K562 (cell line): ENCODE data around the gene CMTR1. TPM values are rescaled to one million over a fixed set of nuclear protein-coding genes. Genes with fewer than 3 reads are reported as not detected.

Source experiments
- ATAC-seq: fragments of 200-7000 bp; cut with Tn5 transposase; 3 replicates; pipeline ENCODE4 v1.9.1; 2020; ENCODE audit warnings: moderate library complexity
- BruUV-seq: library from RNA; stranded (reverse); fragments of 400-500 nt; replicated peaks from 2 replicates; lab custom pipeline; 2021; lab: Mats Ljungman, UMichigan
- CTCF ChIA-PET: fragments of 300-600 bp; formaldehyde crosslinking; extraction: SDS; loops from one replicate; lab custom pipeline; 2021; ENCODE audit warnings: low intra/inter-chr PET ratio; lab: Yijun Ruan, JAX
- POLR2A ChIA-PET: fragments of 300-600, 350-650 bp; sonication (Branson Sonifier 250); formaldehyde crosslinking; extraction: SDS; loops from one replicate; lab custom pipeline; 2021; ENCODE audit warnings: antibody characterized with exemption, inconsistent platforms; lab: Yijun Ruan, JAX
- DNase-seq, 4 experiments: peaks; one replicate each; pipeline versions ENCODE4 v3.0.0 to v3.0.0-alpha.2; 2011 to 2018; ENCODE audit warnings: low spot score in 3 of 4, mixed read lengths in 3 of 4; ENCODE audit errors: extremely low read depth in 1 of 4
- FAIRE-seq: peaks from 2 replicates; lab custom pipeline; 2011; peaks lifted over from hg19 to GRCh38; lab: Jason Lieb, UNC
- H2AFZ ChIP-seq: 2 replicates; pipeline ENCODE4 v1.6.0; 2011; ENCODE audit warnings: low read depth, low read length, control low read depth, inconsistent platforms
- H3K27ac ChIP-seq: fragments of 200-600 bp; 3 replicates; pipeline ENCODE4 v1.8.0; 2011; ENCODE audit warnings: low read depth, mild to moderate bottlenecking, control low read depth, inconsistent platforms, low read length, moderate library complexity, mixed read lengths; ENCODE audit errors: extremely low read depth
- H3K27me3 ChIP-seq, 2 experiments: fragments of 300-600 bp in 1 of 2; 2 replicates in 1 of 2; 3 replicates in 1 of 2; pipeline versions ENCODE4 v1.6.0 to v1.8.0; 2011; ENCODE audit warnings: inconsistent platforms in 2 of 2, low read length in 2 of 2, mild to moderate bottlenecking in 1 of 2, mixed read lengths in 1 of 2, moderate library complexity in 1 of 2; ENCODE audit not compliant: control insufficient read depth in 2 of 2, insufficient read depth in 2 of 2
- H3K36me3 ChIP-seq: fragments of 300-600 bp; 3 replicates; pipeline ENCODE4 v1.8.0; 2011; ENCODE audit warnings: mild to moderate bottlenecking, low read length, inconsistent platforms; ENCODE audit not compliant: control insufficient read depth, insufficient read depth
- H3K4me1 ChIP-seq, 2 experiments: fragments of 200-600 bp in 1 of 2; replicated peaks in 1 of 2; 2 replicates in 1 of 2; 3 replicates in 1 of 2; pipeline versions ENCODE4 v1.5.1 to v1.8.0; 2011; ENCODE audit warnings: inconsistent platforms in 2 of 2, low read length in 2 of 2, mild to moderate bottlenecking in 1 of 2, mixed read lengths in 1 of 2, moderate library complexity in 1 of 2; ENCODE audit not compliant: control insufficient read depth in 2 of 2, insufficient read depth in 2 of 2
- H3K4me2 ChIP-seq: 2 replicates; pipeline ENCODE4 v1.6.1; 2011; ENCODE audit warnings: low read length, control low read depth, inconsistent platforms, mixed read lengths; ENCODE audit not compliant: insufficient read depth
- H3K4me3 ChIP-seq: fragments of 200-600 bp; sonication (generic), shearing (Covaris generic); 2 replicates; pipeline ENCODE4 v1.5.1; 2016; ENCODE audit warnings: control low read depth, inconsistent platforms
- H3K79me2 ChIP-seq: fragments of 200-600 bp; 3 replicates; pipeline ENCODE4 v1.8.0; 2011; ENCODE audit warnings: low read length, inconsistent platforms; ENCODE audit not compliant: control insufficient read depth, insufficient read depth
- H3K9ac ChIP-seq, 2 experiments: 2 replicates each; pipeline versions ENCODE4 v1.6.0 to v1.6.1; 2011; ENCODE audit warnings: low read depth in 2 of 2, low read length in 2 of 2, control low read depth in 1 of 2, inconsistent platforms in 1 of 2, mild to moderate bottlenecking in 1 of 2, mixed read lengths in 1 of 2; ENCODE audit not compliant: insufficient read depth in 1 of 2
- H3K9me1 ChIP-seq: one replicate; pipeline ENCODE4 v1.6.0; 2011; ENCODE audit warnings: inconsistent platforms, mild to moderate bottlenecking, low read length, moderate library complexity; ENCODE audit not compliant: control insufficient read depth, insufficient read depth
- H3K9me3 ChIP-seq: replicated peaks from 2 replicates; pipeline ENCODE4 v1.5.1; 2011; ENCODE audit warnings: low read depth, low read length, inconsistent platforms; ENCODE audit not compliant: control insufficient read depth, insufficient read depth
- H4K20me1 ChIP-seq: replicated peaks from 2 replicates; pipeline ENCODE4 v1.6.1; 2011; ENCODE audit warnings: low read length, inconsistent platforms, mixed read lengths; ENCODE audit not compliant: control insufficient read depth, insufficient read depth
- CBX1 ChIP-seq: sonication (generic); IDR thresholded peaks from 2 replicates; pipeline ENCODE4 v1.6.1; 2016; ENCODE audit warnings: antibody characterized with exemption, low read depth, mild to moderate bottlenecking
- HNRNPL ChIP-seq: fragments of 200-400 bp; formaldehyde crosslinking; IDR thresholded peaks from 2 replicates; pipeline ENCODE4 v1.6.1; 2017; ENCODE audit warnings: low read depth, mild to moderate bottlenecking, low read length
- PCBP1 ChIP-seq: fragments of 200-400 bp; formaldehyde crosslinking; IDR thresholded peaks from 2 replicates; pipeline ENCODE4 v1.6.1; 2018; ENCODE audit warnings: mild to moderate bottlenecking, low read depth, low read length; ENCODE audit not compliant: poor library complexity, severe bottlenecking
- PURB ChIP-seq: sonication (generic); formaldehyde crosslinking; IDR thresholded peaks from 2 replicates; pipeline ENCODE4 v1.9.0; 2021; ENCODE audit warnings: low read depth, mild to moderate bottlenecking, missing genetic modification reagents
- SIN3A ChIP-seq, 2 experiments: fragments of 150-350 bp in 1 of 2; IDR thresholded peaks; 2 replicates each; pipeline ENCODE4 v1.6.1; 2011 to 2016; ENCODE audit warnings: borderline replicate concordance in 2 of 2, low read depth in 2 of 2, low read length in 2 of 2, mild to moderate bottlenecking in 2 of 2, moderate library complexity in 2 of 2; ENCODE audit not compliant: control insufficient read depth in 1 of 2
- TAF7 ChIP-seq: fragments of 450-650 bp; IDR thresholded peaks from 2 replicates; pipeline ENCODE4 v1.6.1; 2016; ENCODE audit warnings: missing genetic modification characterization, missing compliant biosample characterization
- TCF3 ChIP-seq: sonication (generic); formaldehyde crosslinking; IDR thresholded peaks from 2 replicates; pipeline ENCODE4 v1.4.0; 2020; ENCODE audit warnings: mild to moderate bottlenecking, missing genetic modification reagents
- ZNF282 ChIP-seq: sonication (generic); formaldehyde crosslinking; IDR thresholded peaks from 2 replicates; pipeline ENCODE4 v1.8.1; 2023; ENCODE audit warnings: missing genetic modification reagents
- ZNF583 ChIP-seq: fragments of 250-450 bp; sonication (Bioruptor Pico); IDR thresholded peaks from 2 replicates; pipeline ENCODE4 v1.4.0; 2020
- WGBS: fragments of 100-300 bp; shearing (Covaris generic); methylation state at CpG from one replicate; pipeline ENCODE4 v1.1.6; 2016; ENCODE audit warnings: low coverage, mixed read lengths; ENCODE audit not compliant: insufficient coverage; ENCODE audit errors: missing lambda C conversion rate; 5-methylcytosine and 5-hydroxymethylcytosine counted together
- in situ Hi-C: fragments of 300-500 bp; cut with MboI; formaldehyde crosslinking; loops from 4 replicates; pipeline ENCODE4 v1.15.0; 2018; ENCODE audit warnings: inconsistent platforms, mixed read lengths
- intact Hi-C: fragments of 100-400 bp; cut with micrococcal nuclease; formaldehyde crosslinking; loops from 2 replicates; pipeline ENCODE4 v1.14.2; 2022
- polyA plus RNA-seq, 8 experiments: library from polyadenylated mRNA; depleted of rRNA in 4 of 8; stranded (reverse) in 5 of 8; unstranded in 3 of 8; fragments of >200 nt; fragmentation: Nextera tagmentation in 2 of 8; fragmentation: Illumina TruSeq in 1 of 8; extraction: Ambion mirVana in 2 of 8; extraction: Trizol in 1 of 8; gene quantifications; 2 replicates each; pipeline versions ENCODE4 v1.2.1 to v1.2.3, GENCODE V29; 2011 to 2014; ENCODE audit warnings: inconsistent platforms in 1 of 8, missing spikeins in 1 of 8
- total RNA-seq, 7 experiments: library from RNA; depleted of rRNA in 6 of 7; stranded (reverse); fragments of >200 nt in 6 of 7; fragmentation: Illumina TruSeq in 2 of 7; extraction: Trizol in 2 of 7; gene quantifications; 2 replicates each; pipeline versions ENCODE4 v1.2.1 to v1.2.3, GENCODE V29; 2011 to 2021; ENCODE audit warnings: low replicate concordance in 1 of 7
- TF ChIP-seq, protein P1 (sequence below): fragments of 450-650 bp; IDR thresholded peaks from one replicate; pipeline ENCODE4 v1.6.1; 2018; ENCODE audit warnings: mild to moderate bottlenecking, moderate library complexity; ENCODE audit not compliant: partially characterized antibody
- TF ChIP-seq, protein P2 (sequence below): sonication (generic); formaldehyde crosslinking; IDR thresholded peaks from 2 replicates; pipeline ENCODE4 v1.8.1; 2023; ENCODE audit warnings: mild to moderate bottlenecking, missing genetic modification reagents

Gene CMTR1
- total and polyA plus RNA-seq, 9 of the 15 experiments (the other 6 are each of a cell fraction or from before 2014, with no cell fraction given): 2.9 to 63.5 (median 49.5) TPM

- intact Hi-C loops (no loop called here), in situ Hi-C loops (no loop called here)
- Histone ChIP-seq H3K9me3 (no peaks in the 10 kb centered on the region), H3K9ac (no peak overlapping the region), H4K20me1 (no peaks in the 10 kb centered on the region), H3K4me1 (peaks cover 0 to 3% of the 10 kb centered on the region in 2 experiments; a peak in 1 of 5 replicates), H2AFZ (no peak overlapping the region), H3K27me3 (peaks cover 40 to 79% of the 10 kb centered on the region in 2 experiments), H3K36me3 (no peaks in the 10 kb centered on the region), H3K4me2 (no peak overlapping the region), H3K9me1 (no peaks in the 10 kb centered on the region), H3K79me2 (no peaks in the 10 kb centered on the region), H3K4me3 (no peak overlapping the region), H3K27ac (no peak overlapping the region)
- FAIRE-seq (no peak), ATAC-seq (no peak), DNase-seq (no peak)
- CTCF ChIA-PET: no interaction called here
- no TSS peak for BruUV-seq
- 0% methylated on average over 4 of the region's 4 CpGs for WGBS
- POLR2A ChIA-PET: interaction anchor here (0.6 to 0.7 kb wide), 2 partner anchors 9 to 213 kb away, joined by 4 to 6 read pairs; no protein-coding TSS in a partner anchor
- TF ChIP-seq TCF3 (CRISPR knock-in tag) (no peak), PURB (CRISPR knock-in tag) (no peak), ZNF282 (CRISPR knock-in tag) (no peak), ZNF583 (CRISPR knock-in tag) (no peak), CBX1 (no peak), TAF7 (tag) (no peak), HNRNPL (no peak), PCBP1 (no peak), SIN3A (IDR thresholded peaks at IDR 0.05; ENCODE audit: borderline replicate concordance in 2 of 2, control insufficient read depth in 1 of 2, low read depth in 2 of 2, low read length in 2 of 2) (no peak)
- TF ChIP-seq, protein P1, sequence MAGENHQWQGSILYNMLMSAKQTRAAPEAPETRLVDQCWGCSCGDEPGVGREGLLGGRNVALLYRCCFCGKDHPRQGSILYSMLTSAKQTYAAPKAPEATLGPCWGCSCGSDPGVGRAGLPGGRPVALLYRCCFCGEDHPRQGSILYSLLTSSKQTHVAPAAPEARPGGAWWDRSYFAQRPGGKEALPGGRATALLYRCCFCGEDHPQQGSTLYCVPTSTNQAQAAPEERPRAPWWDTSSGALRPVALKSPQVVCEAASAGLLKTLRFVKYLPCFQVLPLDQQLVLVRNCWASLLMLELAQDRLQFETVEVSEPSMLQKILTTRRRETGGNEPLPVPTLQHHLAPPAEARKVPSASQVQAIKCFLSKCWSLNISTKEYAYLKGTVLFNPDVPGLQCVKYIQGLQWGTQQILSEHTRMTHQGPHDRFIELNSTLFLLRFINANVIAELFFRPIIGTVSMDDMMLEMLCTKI: no peak
- TF ChIP-seq, protein P2, sequence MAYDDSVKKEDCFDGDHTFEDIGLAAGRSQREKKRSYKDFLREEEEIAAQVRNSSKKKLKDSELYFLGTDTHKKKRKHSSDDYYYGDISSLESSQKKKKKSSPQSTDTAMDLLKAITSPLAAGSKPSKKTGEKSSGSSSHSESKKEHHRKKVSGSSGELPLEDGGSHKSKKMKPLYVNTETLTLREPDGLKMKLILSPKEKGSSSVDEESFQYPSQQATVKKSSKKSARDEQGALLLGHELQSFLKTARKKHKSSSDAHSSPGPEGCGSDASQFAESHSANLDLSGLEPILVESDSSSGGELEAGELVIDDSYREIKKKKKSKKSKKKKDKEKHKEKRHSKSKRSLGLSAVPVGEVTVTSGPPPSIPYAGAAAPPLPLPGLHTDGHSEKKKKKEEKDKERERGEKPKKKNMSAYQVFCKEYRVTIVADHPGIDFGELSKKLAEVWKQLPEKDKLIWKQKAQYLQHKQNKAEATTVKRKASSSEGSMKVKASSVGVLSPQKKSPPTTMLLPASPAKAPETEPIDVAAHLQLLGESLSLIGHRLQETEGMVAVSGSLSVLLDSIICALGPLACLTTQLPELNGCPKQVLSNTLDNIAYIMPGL: no peak
Measured at GRCh38 chr6:37521674-37522073, 88.7 kb downstream of the CMTR1 start.
